Type B pancreatic cell (in vitro differentiated cells): Measurements from ENCODE around the gene DELE1. TPM values are rescaled to one million over a fixed set of nuclear protein-coding genes. Genes with fewer than 3 reads are reported as not detected.

Source experiments
- DNase-seq: peaks from one replicate; pipeline ENCODE4 v3.0.0; 2021; ENCODE audit warnings: mixed read lengths; ENCODE audit not compliant: unreplicated experiment; ENCODE audit errors: extremely low spot score
- H3K27ac Mint-ChIP-seq: 2 replicates; pipeline ENCODE4 v1.8.0; 2021; ENCODE audit warnings: mild to moderate bottlenecking, mixed read lengths
- H3K27me3 Mint-ChIP-seq: 2 replicates; pipeline ENCODE4 v1.8.0; 2021; ENCODE audit warnings: mixed read lengths
- H3K36me3 Mint-ChIP-seq: 2 replicates; pipeline ENCODE4 v1.8.0; 2021; ENCODE audit warnings: mixed read lengths
- H3K4me1 Mint-ChIP-seq: one replicate; pipeline ENCODE4 v1.8.0; 2021; ENCODE audit warnings: mixed read lengths; ENCODE audit not compliant: unreplicated experiment
- H3K4me3 Mint-ChIP-seq: 2 replicates; pipeline ENCODE4 v1.8.0; 2021; ENCODE audit warnings: mild to moderate bottlenecking, mixed read lengths
- H3K9me3 Mint-ChIP-seq: 2 replicates; pipeline ENCODE4 v1.8.0; 2021; ENCODE audit warnings: mixed read lengths
- CTCF ChIP-seq: fragments of 200-600 bp; sonication (generic); conservative IDR thresholded peaks from 2 replicates; pipeline ENCODE4 v1.5.0; 2021; ENCODE audit warnings: antibody characterized with exemption, mild to moderate bottlenecking
- total RNA-seq: library from RNA; stranded (reverse); gene quantifications from 2 replicates; pipeline ENCODE4 v1.2.1, GENCODE V29; 2021; ENCODE audit warnings: low replicate concordance

Gene DELE1
- total RNA-seq, 1 donor from 2014 or later = 67.9 TPM

- Mint-ChIP-seq H3K4me1 (no peaks in the 10 kb centered on the region), H3K27me3 (peaks cover 16% of the 10 kb centered on the region), H3K36me3 (no peaks in the 10 kb centered on the region), H3K4me3 (no peak overlapping the region), H3K9me3 (no peaks in the 10 kb centered on the region), H3K27ac (no peak overlapping the region)
- TF ChIP-seq CTCF = no peak
- no peak for DNase-seq
These were observed 16.7 kb upstream of the DELE1 start for GRCh38 chr5:141906972-141907371.

GRCh38 chr5:141908796-141909195 is 14.9 kb upstream of the DELE1 start:
- Mint-ChIP-seq H3K4me1 (peaks cover 8% of the 10 kb centered on the region), H3K27ac (no peak overlapping the region), H3K36me3 (no peaks in the 10 kb centered on the region), H3K27me3 (peaks cover 30% of the 10 kb centered on the region), H3K9me3 (no peaks in the 10 kb centered on the region), H3K4me3 (no peak overlapping the region)
- no peak for DNase-seq
- no peak for TF ChIP-seq CTCF

DNA sequence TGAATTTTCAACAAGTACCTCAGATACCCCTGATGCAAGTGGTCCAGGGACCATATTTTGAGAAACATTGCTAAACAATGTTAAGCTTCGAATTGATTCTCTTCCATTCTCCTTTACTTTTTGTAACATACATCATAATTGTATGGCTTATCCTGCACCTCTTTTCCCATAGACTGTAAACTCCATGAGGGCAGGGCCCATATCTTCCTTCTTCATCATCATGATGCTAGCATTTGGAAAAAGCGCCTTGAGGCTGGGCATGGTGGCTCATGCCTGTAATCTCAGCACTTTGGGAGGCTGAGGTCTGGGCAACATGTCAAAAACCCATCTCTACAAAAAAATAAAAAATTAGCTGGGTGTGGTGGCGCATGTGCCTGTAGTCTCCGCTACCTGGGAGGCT is 14.5 kb upstream of the DELE1 start:
- Mint-ChIP-seq H3K4me3 (no peak overlapping the region), H3K27ac (no peak overlapping the region), H3K4me1 (peaks cover 10% of the 10 kb centered on the region), H3K36me3 (no peaks in the 10 kb centered on the region), H3K27me3 (peaks cover 32% of the 10 kb centered on the region), H3K9me3 (no peaks in the 10 kb centered on the region)
- DNase-seq = no peak
- no peak for TF ChIP-seq CTCF

- H3K36me3 Mint-ChIP-seq = no peaks in the 10 kb centered on the region
- H3K9me3 Mint-ChIP-seq = no peaks in the 10 kb centered on the region
- H3K4me3 Mint-ChIP-seq = no peak overlapping the region
- no peak overlapping the region for H3K27ac Mint-ChIP-seq
- no peak for TF ChIP-seq CTCF
- H3K4me1 Mint-ChIP-seq = peaks cover 10% of the 10 kb centered on the region
- H3K27me3 Mint-ChIP-seq = peaks cover 42% of the 10 kb centered on the region
- no peak for DNase-seq
These were observed 13.4 kb upstream of the DELE1 start for GRCh38 chr5:141910271-141910673.

DNA sequence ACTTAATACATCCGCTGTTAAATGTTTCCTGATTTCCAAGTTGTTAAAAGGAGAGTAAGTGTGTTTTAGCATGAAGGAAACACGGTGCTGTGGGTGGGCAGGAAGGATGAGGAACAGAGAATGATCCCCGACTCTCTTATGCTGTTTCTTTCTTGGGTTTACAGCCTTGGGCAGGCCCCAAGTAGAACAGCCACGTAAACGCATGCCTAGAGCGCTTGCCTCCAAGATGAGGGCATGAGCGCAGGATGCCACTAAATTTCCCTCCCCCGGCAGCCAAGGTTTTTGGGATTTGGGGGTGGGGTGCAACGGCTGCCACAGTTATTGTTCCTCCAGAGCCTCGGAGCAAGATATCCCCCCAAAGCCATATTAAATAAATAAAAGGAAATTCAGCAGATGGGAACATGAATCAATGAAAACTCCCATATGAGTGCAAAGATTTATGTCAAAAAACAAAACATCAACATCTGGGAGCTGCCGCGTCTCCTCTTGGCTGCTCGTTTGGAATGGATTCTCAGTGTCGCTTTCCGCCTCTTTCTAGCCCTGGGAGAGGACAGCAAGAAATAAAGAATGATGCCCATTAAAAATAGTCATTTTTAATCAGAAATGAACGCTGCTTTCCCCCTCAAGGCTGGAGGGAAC is 10.0 kb upstream of the DELE1 start:
- no peaks in the 10 kb centered on the region for H3K36me3 Mint-ChIP-seq
- no peaks in the 10 kb centered on the region for H3K9me3 Mint-ChIP-seq
- DNase-seq = no peak
- peaks cover 10% of the 10 kb centered on the region for H3K4me1 Mint-ChIP-seq
- no peak for TF ChIP-seq CTCF
- peak overlapping the region; percentile 67 for H3K4me3 Mint-ChIP-seq
- no peak overlapping the region for H3K27ac Mint-ChIP-seq
- H3K27me3 Mint-ChIP-seq = peaks cover 59% of the 10 kb centered on the region
